ENCODE results near the gene RNF4.

Gene RNF4

GRCh38 chr4:2489841-2490552 lies 21.1 kb downstream of the RNF4 start:
- Histone ChIP-seq H3K27ac (ENCODE audit: low read length) (no peak overlapping the region), H4K20me1 (ENCODE audit: insufficient read depth, low read length) (peaks cover 66% of the 10 kb centered on the region), H3K4me3 (ENCODE audit: low read length) (no peak overlapping the region), H3K9me2 (replicated peaks; ENCODE audit: insufficient read depth, low read length) (no peaks in the 10 kb centered on the region), H3K36me3 (replicated peaks; ENCODE audit: insufficient read depth, low read length) (peaks cover 29% of the 10 kb centered on the region), H3F3A (ENCODE audit: insufficient read depth, low read length) (peaks cover 21% of the 10 kb centered on the region), H3K4me2 (ENCODE audit: low read depth, low read length) (no peak overlapping the region), H3K9me3 (replicated peaks; ENCODE audit: insufficient read depth, low read length) (no peaks in the 10 kb centered on the region), H3K79me2 (ENCODE audit: low read length) (peaks cover 99% of the 10 kb centered on the region), H3K4me1 (ENCODE audit: low read length) (peaks cover 28% of the 10 kb centered on the region), H2AFZ (ENCODE audit: low read length) (no peak overlapping the region), H3K27me3 (replicated peaks; ENCODE audit: insufficient read depth, low read length) (no peaks in the 10 kb centered on the region), H3K9ac (ENCODE audit: low read length) (no peak overlapping the region)
- no peak for DNase-seq
- TF ChIP-seq EZH2 (optimal IDR thresholded peaks at IDR 0.05; ENCODE audit: low read depth, low read length), result no peak
- no peak for TF ChIP-seq CTCF (IDR thresholded peaks at IDR 0.05; ENCODE audit: low read length)
- no peak for TF ChIP-seq EZH2phosphoT487 (IDR thresholded peaks at IDR 0.05; ENCODE audit: low read length)

DNA sequence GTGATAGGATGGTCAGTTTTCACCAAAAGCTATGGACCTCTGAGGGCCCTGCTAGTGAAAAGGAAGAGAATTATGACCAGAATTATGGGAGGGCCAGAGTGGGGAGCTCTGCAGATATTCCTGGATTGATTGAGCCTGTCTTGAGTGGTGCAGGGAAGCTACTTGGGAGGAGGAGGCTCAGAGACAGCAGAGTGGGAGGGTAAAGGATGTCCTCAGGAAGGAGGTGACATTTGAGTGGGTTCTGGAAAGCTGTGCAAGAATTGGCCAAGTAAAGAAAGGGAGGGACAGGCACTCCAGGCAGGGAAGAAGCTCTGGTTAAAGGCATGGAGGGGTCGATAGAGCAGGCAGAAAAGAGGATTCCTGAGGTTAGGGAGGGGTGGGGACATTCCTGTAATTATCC lies 24.1 kb downstream of the RNF4 start:
- H3K9me3 ChIP-seq (replicated peaks; ENCODE audit: insufficient read depth, low read length), result no peaks in the 10 kb centered on the region
- H2AFZ ChIP-seq (ENCODE audit: low read length), result no peak overlapping the region
- H3K4me2 ChIP-seq (ENCODE audit: low read depth, low read length), result no peak overlapping the region
- TF ChIP-seq CTCF (IDR thresholded peaks at IDR 0.05; ENCODE audit: low read length), result no peak
- no peak for TF ChIP-seq EZH2phosphoT487 (IDR thresholded peaks at IDR 0.05; ENCODE audit: low read length)
- TF ChIP-seq EZH2 (optimal IDR thresholded peaks at IDR 0.05; ENCODE audit: low read depth, low read length), result no peak
- peaks cover 37% of the 10 kb centered on the region for H3K36me3 ChIP-seq (replicated peaks; ENCODE audit: insufficient read depth, low read length)
- H3K9ac ChIP-seq (ENCODE audit: low read length), result no peak overlapping the region
- no peaks in the 10 kb centered on the region for H3K9me2 ChIP-seq (replicated peaks; ENCODE audit: insufficient read depth, low read length)
- H4K20me1 ChIP-seq (ENCODE audit: insufficient read depth, low read length), result peaks cover 52% of the 10 kb centered on the region
- 0 out of 2 replicates have a peak, but pooled peaks cover 13% of the 10 kb centered on the region for H3F3A ChIP-seq (ENCODE audit: insufficient read depth, low read length)
- no peak overlapping the region for H3K4me3 ChIP-seq (ENCODE audit: low read length)
- no peak for DNase-seq
- H3K27me3 ChIP-seq (replicated peaks; ENCODE audit: insufficient read depth, low read length), result no peaks in the 10 kb centered on the region
- H3K27ac ChIP-seq (ENCODE audit: low read length), result no peak overlapping the region
- H3K4me1 ChIP-seq (ENCODE audit: low read length), result peaks cover 1% of the 10 kb centered on the region
- H3K79me2 ChIP-seq (ENCODE audit: low read length), result peaks cover 98% of the 10 kb centered on the region

- H3K4me2 ChIP-seq (ENCODE audit: low read depth, low read length), result no peak overlapping the region
- H3K27ac ChIP-seq (ENCODE audit: low read length), result no peak overlapping the region
- peaks cover 96% of the 10 kb centered on the region for H3K79me2 ChIP-seq (ENCODE audit: low read length)
Measured at GRCh38 chr4:2494992-2495391, 26.1 kb downstream of the RNF4 start.

More at GRCh38 chr4:2494992-2495391, 26.1 kb downstream of the RNF4 start:
- Histone ChIP-seq H2AFZ (ENCODE audit: low read length) (no peak overlapping the region), H3K27me3 (replicated peaks; ENCODE audit: insufficient read depth, low read length) (no peaks in the 10 kb centered on the region), H3K9me2 (replicated peaks; ENCODE audit: insufficient read depth, low read length) (no peaks in the 10 kb centered on the region), H3K36me3 (replicated peaks; ENCODE audit: insufficient read depth, low read length) (peaks cover 38% of the 10 kb centered on the region), H3K4me1 (ENCODE audit: low read length) (no peaks in the 10 kb centered on the region), H3K9ac (ENCODE audit: low read length) (no peak overlapping the region), H4K20me1 (ENCODE audit: insufficient read depth, low read length) (peaks cover 34% of the 10 kb centered on the region), H3F3A (ENCODE audit: insufficient read depth, low read length) (0 out of 2 replicates have a peak, but pooled peaks cover 12% of the 10 kb centered on the region), H3K9me3 (replicated peaks; ENCODE audit: insufficient read depth, low read length) (no peaks in the 10 kb centered on the region), H3K4me3 (ENCODE audit: low read length) (no peak overlapping the region)
- no peak for DNase-seq
- TF ChIP-seq EZH2 (optimal IDR thresholded peaks at IDR 0.05; ENCODE audit: low read depth, low read length) (no peak), EZH2phosphoT487 (IDR thresholded peaks at IDR 0.05; ENCODE audit: low read length) (no peak), CTCF (IDR thresholded peaks at IDR 0.05; ENCODE audit: low read length) (no peak)
